Adrenal gland (tissue), 12 donors: ENCODE data around the gene PRR35. TPM values are rescaled to one million over a fixed set of nuclear protein-coding genes. Genes with fewer than 3 reads are reported as not detected.
A peak's percentile ranks its signal among the peaks of the same experiment; 100 is the strongest.

Experiments
- DNase-seq, 7 donors: peaks; one replicate each; pipeline ENCODE4 v3.0.0-alpha.2; 2019 to 2020
- H3K27ac ChIP-seq, 5 donors: fragments of 200-600 bp; sonication (generic) in 4 of 5; 1 replicate in 3 of 5; 2 replicates in 2 of 5; pipeline versions ENCODE4 v1.5.1 to v1.8.0; 2016 to 2020; ENCODE audit warnings: mild to moderate bottlenecking in 1 of 5
- H3K27me3 ChIP-seq: fragments of 200-600 bp; 2 replicates; pipeline ENCODE4 v1.8.0; 2021
- H3K36me3 ChIP-seq, 2 donors: fragments of 200-600 bp; replicated peaks in 1 of 2; 1 replicate in 1 of 2; 2 replicates in 1 of 2; pipeline versions ENCODE4 v1.5.1 to v1.8.0; 2018 to 2022
- H3K4me1 ChIP-seq, 2 donors: fragments of 200-600 bp; replicated peaks in 1 of 2; 1 replicate in 1 of 2; 2 replicates in 1 of 2; pipeline versions ENCODE4 v1.5.1 to v1.8.0; 2018 to 2021
- H3K4me3 ChIP-seq, 4 donors: fragments of 200-600 bp; sonication (generic) in 3 of 4; one replicate each; pipeline ENCODE4 v1.5.1; 2016 to 2018
- H3K9me3 ChIP-seq, 3 donors: fragments of 200-600 bp; sonication (generic) in 1 of 3; replicated peaks in 1 of 3; 1 replicate in 2 of 3; 2 replicates in 1 of 3; pipeline versions ENCODE4 v1.5.1 to v1.8.0; 2016 to 2021
- CTCF ChIP-seq, 6 experiments: fragments of 450-650 bp in 4 of 6; fragments of 200-600 bp in 2 of 6; sonication (generic) in 1 of 6; IDR thresholded peaks; 1 replicate in 5 of 6; 2 replicates in 1 of 6; pipeline versions ENCODE4 v1.5.1 to v1.8.0; 2016 to 2021; ENCODE audit warnings: antibody characterized with exemption in 6 of 6, mild to moderate bottlenecking in 2 of 6, moderate library complexity in 1 of 6
- POLR2A ChIP-seq, 2 donors: fragments of 450-650 bp; IDR thresholded peaks; one replicate each; pipeline ENCODE4 v1.6.1; 2017; ENCODE audit warnings: antibody characterized with exemption in 2 of 2, mild to moderate bottlenecking in 2 of 2, moderate library complexity in 1 of 2
- WGBS, 4 donors: extraction: QIAGEN DNeasy Blood & Tissue Kit in 2 of 4; methylation state at CpG; one replicate each; pipeline versions ENCODE4 v1.1.5 to v1.1.7; 2013 to 2017; 5-methylcytosine and 5-hydroxymethylcytosine counted together
- intact Hi-C, 2 donors: fragments of 100-400 bp; cut with DNase I; formaldehyde crosslinking; loops; one replicate each; pipeline versions ENCODE4 v1.14.1 to v1.15.0; 2022 to 2023
- polyA plus RNA-seq, 3 donors: library from polyadenylated mRNA; stranded (reverse); fragments of 200-250 nt in 2 of 3; fragments of 350-450 nt in 1 of 3; fragmentation: Illumina TruSeq in 1 of 3; extraction: RNeasy Lipid Tissue Mini Kit (QIAGEN cat#74804) in 1 of 3; gene quantifications; one replicate each; pipeline ENCODE4 v1.2.3, GENCODE V29; 2013 to 2014
- total RNA-seq, 9 donors: library from RNA; depleted of rRNA in 4 of 9; stranded (reverse); fragments of >200 nt in 4 of 9; fragments of 120-200 nt in 1 of 9; fragmentation: NEBNext Ultra II Directional in 1 of 9; extraction: Animal tissue kit (Norgen Biotek cat#: 25700) in 1 of 9; gene quantifications; one replicate each; pipeline versions ENCODE4 v1.1.0 to v1.2.4, GENCODE V29; 2013 to 2023
- donor health status: healthy with polysubstance abuse.
- donor health status: Bipolar disorder and iron deficiency.
- donor health status: DM: yes; HTN: yes; CAD: no.
- donor health status: DM: no; HTN: no; CAD: no.
- donor health status: DM: no; HTN: no; CAD: no.
- donor health status: DM: yes; HTN: yes; CAD: no.

PRR35 gene
- total and polyA plus RNA-seq, 12 donors = not detected

GRCh38 chr16:515939-516226 is 44.3 kb upstream of the PRR35 start:
- Histone ChIP-seq H3K4me3 (no peak overlapping the region), H3K36me3 (peaks cover 0 to 24% of the 10 kb centered on the region in 2 donors), H3K4me1 (no peaks in the 10 kb centered on the region), H3K9me3 (no peaks in the 10 kb centered on the region), H3K27ac (no peak overlapping the region), H3K27me3 (no peaks in the 10 kb centered on the region)
- peak in 1 of 7 donors; percentile 12 for DNase-seq
- WGBS, 4 donors = 97 to 100% (median 98%) methylated on average over 1 to 11 of the region's 11 CpGs
- intact Hi-C loops = no loop called here
- TF ChIP-seq POLR2A (IDR thresholded peaks at IDR 0.05) (no peak), CTCF (IDR thresholded peaks at IDR 0.05) (no peak)

DNA sequence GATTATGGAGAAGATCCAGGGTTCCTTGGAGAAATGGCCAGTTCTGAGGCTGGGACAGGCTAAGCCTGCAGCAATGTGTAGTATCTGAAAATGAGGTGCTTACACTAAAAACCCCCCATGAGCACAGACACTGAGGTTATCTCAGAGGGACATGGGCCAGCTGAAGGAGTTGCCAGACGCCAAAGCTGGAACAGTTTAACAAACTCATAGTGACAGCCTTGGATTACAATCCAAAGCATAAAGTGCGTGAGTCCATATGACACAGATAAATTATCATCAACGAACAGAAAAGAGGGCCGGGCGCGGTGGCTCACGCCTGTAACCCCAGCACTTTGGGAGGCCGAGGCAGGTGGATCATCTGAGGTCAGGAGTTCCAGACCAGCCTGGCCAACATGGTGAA is 43.9 kb upstream of the PRR35 start:
- H3K9me3 ChIP-seq = no peaks in the 10 kb centered on the region
- H3K27ac ChIP-seq = no peak overlapping the region
- H3K4me1 ChIP-seq = no peaks in the 10 kb centered on the region
- H3K36me3 ChIP-seq = peaks cover 0 to 24% of the 10 kb centered on the region in 2 donors
- H3K27me3 ChIP-seq = no peaks in the 10 kb centered on the region
- DNase-seq = no peak
- TF ChIP-seq CTCF (IDR thresholded peaks at IDR 0.05) (no peak), POLR2A (IDR thresholded peaks at IDR 0.05) (no peak)
- H3K4me3 ChIP-seq = no peak overlapping the region
- intact Hi-C loops = no loop called here
- WGBS, 4 donors = 79 to 95% (median 94%) methylated on average over 7 to 8 of the region's 8 CpGs

GRCh38 chr16:518858-519257 is 41.3 kb upstream of the PRR35 start:
- Histone ChIP-seq H3K27ac (no peak overlapping the region), H3K9me3 (no peaks in the 10 kb centered on the region), H3K4me3 (no peak overlapping the region), H3K4me1 (no peaks in the 10 kb centered on the region), H3K36me3 (peaks cover 0 to 24% of the 10 kb centered on the region in 2 donors), H3K27me3 (no peaks in the 10 kb centered on the region)
- intact Hi-C loops = no loop called here
- DNase-seq = peak in 1 of 7 donors; percentile 15
- TF ChIP-seq POLR2A (IDR thresholded peaks at IDR 0.05) = no peak
- TF ChIP-seq CTCF (IDR thresholded peaks at IDR 0.05) = no peak
- WGBS, 4 donors = 70 to 100% (median 88%) methylated on average over 1 to 9 of the region's 9 CpGs

- Histone ChIP-seq H3K9me3 (no peaks in the 10 kb centered on the region), H3K4me1 (peaks cover 0 to 5% of the 10 kb centered on the region in 2 donors), H3K27me3 (no peaks in the 10 kb centered on the region), H3K4me3 (no peak overlapping the region), H3K36me3 (peaks cover 0 to 24% of the 10 kb centered on the region in 2 donors), H3K27ac (no peak overlapping the region)
- WGBS, 4 donors = 79 to 100% (median 82%) methylated on average over 5 to 19 of the region's 19 CpGs
- intact Hi-C loops = no loop called here
- no peak for TF ChIP-seq CTCF (IDR thresholded peaks at IDR 0.05)
- no peak for TF ChIP-seq POLR2A (IDR thresholded peaks at IDR 0.05)
- peak in 1 of 7 donors; percentile 26 for DNase-seq
Measured at GRCh38 chr16:519425-519824, 40.8 kb upstream of the PRR35 start.
